CD4-positive, alpha-beta T cell treated with Interleukin-4 for 4 hours (primary cell): ENCODE measurements around the gene NMS.

Experiments
- DNase-seq: peaks from one replicate; pipeline ENCODE4 v3.0.0-alpha.2; 2020

The NMS gene

DNA sequence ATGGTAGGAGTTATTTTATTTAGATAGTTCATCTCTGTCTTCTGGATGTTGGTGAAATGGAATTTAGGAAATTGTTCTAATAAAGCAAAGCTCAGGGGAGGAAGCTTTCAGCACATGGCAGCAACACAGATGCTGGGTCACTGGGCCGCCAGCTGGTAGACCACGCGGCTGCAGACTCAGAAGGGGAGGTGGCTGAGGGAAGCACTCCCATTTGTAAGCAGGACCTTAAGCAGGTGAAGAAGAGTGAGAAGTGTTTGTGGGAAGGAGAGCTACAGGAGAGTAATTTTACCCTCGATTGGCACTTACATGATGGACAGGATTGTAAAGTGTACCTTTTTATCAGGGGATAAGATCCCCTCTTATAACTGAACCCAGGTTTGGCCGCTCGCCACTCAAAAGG, 24.4 kb downstream of the NMS start:
- DNase-seq: no peak

DNA sequence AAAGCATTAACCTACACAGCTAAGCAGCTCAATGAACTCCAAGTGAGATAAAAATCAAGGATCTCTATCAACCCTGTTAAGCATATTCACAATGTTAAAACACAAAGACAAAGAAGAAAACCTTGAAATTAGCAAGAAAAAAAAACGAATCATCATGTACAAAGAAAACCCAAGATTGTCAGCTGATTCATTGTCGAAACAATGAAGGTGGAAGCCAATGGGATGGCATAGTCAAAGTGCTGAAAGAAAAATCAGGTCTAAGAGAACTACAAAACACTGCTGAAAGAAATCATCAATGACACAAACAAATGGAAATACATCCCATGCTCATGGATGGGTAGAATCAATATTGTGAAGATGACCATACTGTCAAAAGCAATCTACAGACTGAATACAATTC, 32.5 kb downstream of the NMS start:
- no peak for DNase-seq

DNA sequence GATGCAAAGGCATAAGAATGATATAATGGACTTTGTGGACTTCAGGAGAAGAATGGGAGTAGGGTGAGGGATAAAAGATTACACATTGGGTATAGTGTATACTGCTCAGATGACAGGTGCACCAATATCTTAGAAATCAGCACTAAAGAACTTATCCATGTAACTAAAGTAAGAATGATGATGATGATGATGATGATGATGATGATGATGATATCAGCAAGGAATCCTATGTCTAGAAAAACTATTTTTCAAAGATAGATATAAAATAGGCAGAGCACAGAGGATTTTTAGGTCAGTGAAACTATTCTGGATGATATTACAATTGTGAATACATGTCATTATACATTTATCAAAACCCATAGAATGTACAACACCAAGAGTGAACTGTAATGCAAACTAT, 34.3 kb downstream of the NMS start:
- DNase-seq: no peak

DNA sequence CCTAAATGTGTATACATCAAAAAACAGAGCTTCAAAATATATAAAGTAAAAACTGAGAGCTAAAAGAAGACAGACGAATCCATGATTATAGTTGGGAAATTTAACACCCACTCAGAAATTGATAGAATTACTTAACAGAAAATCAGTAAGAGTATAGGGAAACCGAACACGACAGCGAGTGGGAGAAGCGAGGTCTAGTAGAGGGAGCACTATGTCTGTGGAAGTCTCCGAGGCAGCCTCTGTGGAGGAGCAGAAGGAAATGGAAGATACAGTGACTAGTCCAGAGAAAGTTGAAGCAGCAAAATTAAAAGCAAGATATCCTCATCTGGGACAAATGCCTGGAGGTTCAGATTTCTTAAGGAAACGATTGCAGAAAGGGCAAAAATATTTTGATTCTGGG, 38.8 kb downstream of the NMS start:
- DNase-seq: no peak

DNA sequence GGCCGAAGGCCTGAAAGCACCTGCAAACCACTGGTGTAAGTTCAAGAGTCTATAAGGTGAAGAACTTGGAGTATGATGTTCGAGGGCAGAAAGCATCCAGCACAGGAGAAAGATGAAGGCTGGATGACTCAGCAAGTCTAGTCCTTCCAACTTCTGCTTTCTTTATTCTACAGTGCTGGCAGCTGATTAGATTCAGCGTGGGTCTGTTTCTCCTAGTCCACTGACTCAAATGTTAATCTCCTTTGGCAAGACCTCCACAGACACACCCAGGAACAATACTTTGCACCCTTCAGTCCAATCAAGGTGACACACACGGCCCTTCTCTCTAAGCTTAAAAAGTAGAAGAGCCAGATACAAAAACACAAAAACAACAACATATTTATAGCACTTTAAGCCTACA, 43.4 kb downstream of the NMS start:
- no peak for DNase-seq

DNA sequence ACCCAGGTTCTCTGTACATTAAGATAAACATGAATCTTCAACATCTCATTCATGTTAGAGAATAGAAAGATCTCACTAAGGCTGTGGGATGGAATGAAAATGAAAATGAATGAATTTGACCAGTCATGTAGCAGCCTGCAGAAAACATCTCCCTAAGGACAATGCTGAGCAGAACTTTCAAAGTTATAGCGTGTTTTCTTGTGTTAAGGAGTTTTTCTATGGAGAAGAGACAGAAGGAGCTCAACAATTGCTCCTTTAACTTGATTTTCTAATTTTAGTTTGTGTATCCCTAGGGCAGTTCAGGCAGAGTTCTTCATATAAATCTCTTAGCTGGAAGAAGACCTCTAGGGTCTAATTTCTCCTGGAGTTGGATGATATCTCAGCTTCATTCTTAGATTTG, 47.3 kb downstream of the NMS start:
- no peak for DNase-seq

DNA sequence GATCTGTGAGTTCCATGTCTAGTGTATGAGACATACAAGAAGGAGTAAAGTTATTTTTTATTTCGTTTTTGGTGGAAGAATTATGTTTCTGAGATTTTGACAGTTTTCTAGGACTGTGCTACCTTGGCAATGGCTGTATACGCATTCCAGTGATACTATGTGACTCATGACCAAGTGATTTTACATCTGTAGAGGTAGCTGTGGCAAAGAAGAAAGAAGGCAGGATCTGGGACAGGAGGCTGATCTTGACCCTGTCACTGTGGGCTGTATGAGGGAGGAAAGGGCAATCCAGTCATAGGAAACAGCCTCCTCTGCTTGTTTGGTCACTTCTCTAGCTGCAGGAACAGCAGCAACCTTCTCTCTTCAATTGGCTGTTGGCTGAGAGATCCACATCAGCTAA, 48.5 kb downstream of the NMS start:
- no peak for DNase-seq

DNA sequence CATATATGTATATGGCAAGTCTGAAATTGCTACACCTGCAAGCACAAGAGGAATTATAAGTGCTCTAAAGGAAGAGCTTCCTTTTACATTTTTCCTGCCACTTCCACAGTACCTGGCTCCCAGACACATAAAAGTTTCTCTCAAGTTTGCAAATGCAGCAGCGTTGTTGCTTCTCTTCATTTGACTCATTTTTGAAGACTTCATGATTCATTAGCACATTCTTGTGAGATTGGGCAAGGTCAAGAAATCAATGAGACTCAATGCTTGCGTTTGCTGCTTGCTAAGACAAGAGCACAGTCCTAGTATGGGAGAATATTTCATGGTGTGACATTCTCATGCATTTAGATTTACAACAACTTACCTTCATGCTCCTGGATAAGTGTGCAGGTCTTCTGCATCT, 49.9 kb downstream of the NMS start:
- DNase-seq: no peak

DNA sequence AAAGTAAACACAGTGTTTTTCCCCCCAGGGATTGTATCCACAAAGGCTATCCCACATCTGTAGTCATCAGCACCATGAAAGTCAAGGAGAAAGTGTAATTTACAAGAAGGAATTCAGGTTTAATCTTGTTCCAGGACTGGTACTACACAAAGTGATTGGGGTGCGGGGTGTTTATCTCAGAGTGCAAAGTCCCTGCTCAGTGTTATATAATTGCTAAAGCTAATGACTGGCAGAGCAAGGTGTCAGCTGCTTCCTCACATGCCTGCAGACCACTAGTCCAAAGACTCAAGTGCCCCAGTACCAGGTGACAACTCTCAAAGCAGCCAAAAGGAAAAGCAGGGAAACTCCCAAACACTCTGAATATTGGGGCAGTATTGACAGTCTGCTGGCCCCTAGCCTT, 52.1 kb downstream of the NMS start:
- no peak for DNase-seq

DNA sequence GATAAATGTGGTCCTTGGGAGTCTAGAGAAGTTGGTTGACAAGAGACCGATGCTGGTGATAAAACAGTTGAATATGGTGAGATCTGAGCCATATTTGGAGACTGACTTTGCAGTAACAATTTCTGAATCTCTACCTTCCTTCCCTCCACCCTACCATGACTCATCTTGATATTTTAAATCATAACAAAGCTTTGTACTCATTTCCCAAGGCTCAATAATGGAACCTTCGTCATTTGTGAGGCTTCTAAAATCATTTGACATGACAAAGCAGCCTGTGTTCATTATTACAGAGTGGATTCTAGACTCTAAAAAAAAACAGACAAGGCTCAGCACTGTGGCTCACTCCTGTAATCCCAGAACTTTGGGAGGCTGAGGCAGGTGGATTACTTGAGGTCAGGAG, 54.0 kb downstream of the NMS start:
- no peak for DNase-seq

DNA sequence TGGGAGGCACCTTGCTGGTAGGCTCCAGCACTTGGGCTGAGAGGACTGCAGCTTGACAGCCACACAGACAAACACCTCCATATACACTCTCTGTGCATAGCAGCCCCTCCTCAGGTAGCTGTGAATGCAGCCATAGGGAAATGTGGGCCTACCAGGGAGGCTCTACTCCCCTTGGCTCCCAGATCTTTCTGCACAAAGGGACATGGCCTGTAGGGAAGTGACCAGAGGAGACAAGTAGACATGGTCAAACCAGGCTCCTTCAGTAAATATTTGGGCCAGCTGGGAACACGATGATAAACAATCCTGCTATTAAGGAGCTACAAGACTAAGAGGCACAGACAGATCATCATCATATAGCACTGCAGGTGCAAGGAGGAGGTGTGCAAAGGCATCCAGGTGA, 56.6 kb downstream of the NMS start:
- DNase-seq: no peak

DNA sequence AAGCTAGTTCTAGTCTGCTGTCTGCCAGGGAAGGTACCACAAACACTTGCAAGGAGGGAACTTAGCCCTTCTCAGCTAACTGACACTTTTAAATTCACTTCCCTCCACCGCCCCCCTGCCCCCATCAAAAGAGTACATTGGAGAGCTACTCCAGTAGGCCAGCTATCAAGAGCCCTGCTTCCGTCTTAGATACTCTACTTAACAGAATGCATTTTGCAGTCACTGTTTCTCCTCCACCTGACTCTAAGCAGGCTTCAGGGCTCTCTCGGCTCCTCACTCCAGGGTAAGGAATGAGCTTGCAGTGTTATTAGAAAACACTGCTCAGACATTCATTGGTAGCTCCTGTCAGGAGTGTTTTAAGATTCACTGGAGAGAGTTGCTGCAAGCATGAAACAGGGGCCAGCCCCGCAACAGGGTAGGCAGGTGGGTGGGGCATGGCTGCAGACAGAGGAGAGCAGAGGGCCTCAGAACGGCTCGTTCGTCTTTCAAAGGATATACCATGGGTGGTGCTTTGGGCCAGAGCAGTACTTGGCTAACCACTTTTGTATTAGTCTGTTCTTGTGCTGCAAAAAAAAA, 57.2 kb downstream of the NMS start:
- no peak for DNase-seq

DNA sequence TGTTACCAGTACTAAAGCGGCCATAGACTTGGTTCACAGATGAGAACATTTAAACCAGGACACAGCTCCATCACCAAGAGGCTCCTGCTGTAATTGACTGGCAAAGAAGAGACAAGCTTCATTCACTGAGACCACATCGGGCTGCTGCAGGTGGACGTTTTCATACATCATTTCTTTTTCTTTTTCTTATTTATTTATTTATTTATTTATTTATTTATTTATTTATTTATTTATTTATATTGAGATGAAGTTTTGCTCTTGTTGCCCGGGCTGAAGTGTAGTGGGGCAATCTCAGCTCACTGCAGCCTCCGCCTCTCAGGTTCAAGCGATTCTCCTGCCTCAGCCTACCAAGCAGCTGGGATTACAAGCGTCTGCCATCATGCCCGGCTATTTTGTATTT, 58.9 kb downstream of the NMS start:
- DNase-seq: no peak

DNA sequence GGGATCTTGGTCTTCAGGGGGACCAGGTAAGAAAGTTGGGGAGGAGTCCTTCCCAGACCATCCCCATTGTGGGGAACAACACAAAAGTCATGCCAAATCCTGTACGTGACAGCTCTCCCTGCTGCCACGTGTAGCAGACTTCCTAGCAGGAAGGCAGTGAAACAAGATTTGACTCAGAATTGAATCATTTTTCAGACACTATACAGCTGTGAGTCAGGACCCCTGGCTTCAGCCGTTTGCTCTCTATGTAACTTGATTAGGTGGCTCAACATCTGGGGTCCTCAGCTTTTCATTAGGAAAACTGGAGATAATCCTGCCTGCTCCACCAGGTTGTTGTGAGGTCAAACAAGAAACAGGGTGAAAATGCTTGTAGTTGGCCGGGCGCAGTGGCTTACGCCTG, 59.6 kb downstream of the NMS start:
- DNase-seq: no peak
